Panc1 (cell line): ENCODE measurements around the gene POLE. TPM values are rescaled to one million over a fixed set of nuclear protein-coding genes. Genes with fewer than 3 reads are reported as not detected.
A peak's percentile ranks its signal among the peaks of the same experiment; 100 is the strongest.

Experiments used
- ATAC-seq: fragments of 200-7000 bp; cut with Tn5 transposase; 2 replicates; pipeline ENCODE4 v1.9.1; 2020; ENCODE audit warnings: mild to moderate bottlenecking, moderate library complexity
- BruUV-seq: library from RNA; stranded (reverse); fragments of 400-500 nt; replicated peaks from 2 replicates; lab custom pipeline; 2021; lab: Mats Ljungman, UMichigan
- CTCF ChIA-PET: fragments of 300-600 bp; sonication (Branson Sonifier 250); formaldehyde crosslinking; loops from one replicate; lab custom pipeline; 2022; ENCODE audit warnings: antibody characterized with exemption; lab: Charles Lee
- POLR2A ChIA-PET: fragments of 300-600 bp; sonication (Branson Sonifier 250); formaldehyde crosslinking; loops from one replicate; lab custom pipeline; 2022; ENCODE audit warnings: antibody characterized with exemption; lab: Charles Lee
- DNase-seq: peaks from one replicate; pipeline ENCODE4 v3.0.0-alpha.2; 2010; ENCODE audit warnings: low read depth, low spot score
- H3K27ac ChIP-seq: 2 replicates; pipeline ENCODE4 v1.5.1; 2011; ENCODE audit warnings: mild to moderate bottlenecking, low read length, inconsistent platforms
- H3K27me3 ChIP-seq: fragments of 200-500 bp; sonication (Bioruptor generic); 2 replicates; pipeline ENCODE4 v1.6.0; 2014; ENCODE audit warnings: low read length, inconsistent platforms; ENCODE audit not compliant: control insufficient read depth, insufficient read depth
- H3K36me3 ChIP-seq: fragments of 200-500 bp; sonication (Bioruptor generic); 2 replicates; pipeline ENCODE4 v1.5.1; 2014; ENCODE audit warnings: inconsistent platforms, mild to moderate bottlenecking, low read length, moderate library complexity; ENCODE audit not compliant: control insufficient read depth, insufficient read depth
- H3K4me1 ChIP-seq: 2 replicates; pipeline ENCODE4 v1.5.1; 2011; ENCODE audit warnings: inconsistent platforms, mild to moderate bottlenecking, low read length, moderate library complexity; ENCODE audit not compliant: control insufficient read depth, insufficient read depth
- H3K4me3 ChIP-seq, 2 experiments: 2 replicates each; pipeline ENCODE4 v1.5.1; 2011 to 2012; ENCODE audit warnings: low read depth in 2 of 2, low read length in 2 of 2, mild to moderate bottlenecking in 2 of 2, inconsistent platforms in 1 of 2, moderate library complexity in 1 of 2
- H3K9me3 ChIP-seq: fragments of 200-500 bp; sonication (Bioruptor generic); 2 replicates; pipeline ENCODE4 v1.5.1; 2014; ENCODE audit warnings: low read depth, mild to moderate bottlenecking, inconsistent platforms, low read length, moderate library complexity; ENCODE audit not compliant: control insufficient read depth, insufficient read depth
- POLR2AphosphoS5 ChIP-seq: IDR thresholded peaks from 2 replicates; pipeline ENCODE4 v1.6.1; 2012; ENCODE audit warnings: mild to moderate bottlenecking, low read depth, low read length, moderate library complexity
- SIN3A ChIP-seq: IDR thresholded peaks from 2 replicates; pipeline ENCODE4 v1.6.1; 2012; ENCODE audit warnings: low read depth, mild to moderate bottlenecking, low read length, moderate library complexity, borderline replicate concordance; ENCODE audit not compliant: insufficient read depth
- TCF7L2 ChIP-seq: IDR thresholded peaks from 2 replicates; pipeline ENCODE4 v1.6.1; 2011; ENCODE audit warnings: mild to moderate bottlenecking, low read depth, low read length, inconsistent platforms
- in situ Hi-C: cut with HindIII; loops from 2 replicates; pipeline ENCODE4 v1.10.0; 2016; ENCODE audit warnings: low sequenced_read_pairs, low pct_unique_long_range_greater_than_20kb
- intact Hi-C: fragments of 100-400 bp; cut with micrococcal nuclease; formaldehyde crosslinking; loops from one replicate; pipeline ENCODE4 v1.10.0; 2022; ENCODE audit not compliant: unreplicated experiment
- total RNA-seq: library from RNA; stranded (reverse); gene quantifications from one replicate; pipeline ENCODE4 v1.2.1, GENCODE V29; 2021; ENCODE audit not compliant: unreplicated experiment
- TF ChIP-seq, protein P1 (sequence below), 2 experiments: IDR thresholded peaks; 2 replicates each; pipeline ENCODE4 v1.6.1; 2011 to 2012; ENCODE audit warnings: low read depth in 2 of 2, control low read depth in 1 of 2, low read length in 1 of 2, mild to moderate bottlenecking in 1 of 2, moderate library complexity in 1 of 2; ENCODE audit not compliant: insufficient read depth in 1 of 2
- TF ChIP-seq, protein P2 (sequence below): fragments of 450-650 bp; IDR thresholded peaks from 2 replicates; pipeline ENCODE4 v1.5.1; 2017; ENCODE audit warnings: mild to moderate bottlenecking

Gene POLE
- total RNA-seq, 1 experiment from 2014 or later: 112 TPM

GRCh38 chr12:132664206-132665148 is 22.7 kb downstream of the POLE start:
- H3K4me3 ChIP-seq: no peak overlapping the region
- ChIA-PET POLR2A (no interaction called here), CTCF (no interaction called here)
- H3K27me3 ChIP-seq: no peaks in the 10 kb centered on the region
- no peak for TF ChIP-seq POLR2AphosphoS5
- no peak for TF ChIP-seq SIN3A
- TF ChIP-seq, protein P1, sequence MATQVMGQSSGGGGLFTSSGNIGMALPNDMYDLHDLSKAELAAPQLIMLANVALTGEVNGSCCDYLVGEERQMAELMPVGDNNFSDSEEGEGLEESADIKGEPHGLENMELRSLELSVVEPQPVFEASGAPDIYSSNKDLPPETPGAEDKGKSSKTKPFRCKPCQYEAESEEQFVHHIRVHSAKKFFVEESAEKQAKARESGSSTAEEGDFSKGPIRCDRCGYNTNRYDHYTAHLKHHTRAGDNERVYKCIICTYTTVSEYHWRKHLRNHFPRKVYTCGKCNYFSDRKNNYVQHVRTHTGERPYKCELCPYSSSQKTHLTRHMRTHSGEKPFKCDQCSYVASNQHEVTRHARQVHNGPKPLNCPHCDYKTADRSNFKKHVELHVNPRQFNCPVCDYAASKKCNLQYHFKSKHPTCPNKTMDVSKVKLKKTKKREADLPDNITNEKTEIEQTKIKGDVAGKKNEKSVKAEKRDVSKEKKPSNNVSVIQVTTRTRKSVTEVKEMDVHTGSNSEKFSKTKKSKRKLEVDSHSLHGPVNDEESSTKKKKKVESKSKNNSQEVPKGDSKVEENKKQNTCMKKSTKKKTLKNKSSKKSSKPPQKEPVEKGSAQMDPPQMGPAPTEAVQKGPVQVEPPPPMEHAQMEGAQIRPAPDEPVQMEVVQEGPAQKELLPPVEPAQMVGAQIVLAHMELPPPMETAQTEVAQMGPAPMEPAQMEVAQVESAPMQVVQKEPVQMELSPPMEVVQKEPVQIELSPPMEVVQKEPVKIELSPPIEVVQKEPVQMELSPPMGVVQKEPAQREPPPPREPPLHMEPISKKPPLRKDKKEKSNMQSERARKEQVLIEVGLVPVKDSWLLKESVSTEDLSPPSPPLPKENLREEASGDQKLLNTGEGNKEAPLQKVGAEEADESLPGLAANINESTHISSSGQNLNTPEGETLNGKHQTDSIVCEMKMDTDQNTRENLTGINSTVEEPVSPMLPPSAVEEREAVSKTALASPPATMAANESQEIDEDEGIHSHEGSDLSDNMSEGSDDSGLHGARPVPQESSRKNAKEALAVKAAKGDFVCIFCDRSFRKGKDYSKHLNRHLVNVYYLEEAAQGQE (IDR thresholded peaks at IDR 0.05; ENCODE audit: insufficient read depth in 1 of 2, low read depth in 2 of 2, low read length in 1 of 2): no peak
- TF ChIP-seq TCF7L2: no peak
- in situ Hi-C loops: no loop called here
- H3K36me3 ChIP-seq: peaks cover 27% of the 10 kb centered on the region
- BruUV-seq: no TSS peak
- intact Hi-C loops: no loop called here
- DNase-seq: no peak
- no peak overlapping the region for H3K27ac ChIP-seq
- H3K4me1 ChIP-seq: no peaks in the 10 kb centered on the region
- 0 out of 2 replicates have a peak, but pooled peaks have one; percentile 19 for ATAC-seq
- no peaks in the 10 kb centered on the region for H3K9me3 ChIP-seq

- Histone ChIP-seq H3K4me3 (no peak overlapping the region), H3K36me3 (peaks cover 32% of the 10 kb centered on the region), H3K27ac (no peak overlapping the region), H3K4me1 (no peaks in the 10 kb centered on the region), H3K27me3 (no peaks in the 10 kb centered on the region), H3K9me3 (no peaks in the 10 kb centered on the region)
- ChIA-PET CTCF (no interaction called here), POLR2A (no interaction called here)
- DNase-seq (no peak), ATAC-seq (no peak)
- TF ChIP-seq, protein P1 (IDR thresholded peaks at IDR 0.05; ENCODE audit: insufficient read depth in 1 of 2, low read depth in 2 of 2, low read length in 1 of 2): no peak
- TF ChIP-seq, protein P2, sequence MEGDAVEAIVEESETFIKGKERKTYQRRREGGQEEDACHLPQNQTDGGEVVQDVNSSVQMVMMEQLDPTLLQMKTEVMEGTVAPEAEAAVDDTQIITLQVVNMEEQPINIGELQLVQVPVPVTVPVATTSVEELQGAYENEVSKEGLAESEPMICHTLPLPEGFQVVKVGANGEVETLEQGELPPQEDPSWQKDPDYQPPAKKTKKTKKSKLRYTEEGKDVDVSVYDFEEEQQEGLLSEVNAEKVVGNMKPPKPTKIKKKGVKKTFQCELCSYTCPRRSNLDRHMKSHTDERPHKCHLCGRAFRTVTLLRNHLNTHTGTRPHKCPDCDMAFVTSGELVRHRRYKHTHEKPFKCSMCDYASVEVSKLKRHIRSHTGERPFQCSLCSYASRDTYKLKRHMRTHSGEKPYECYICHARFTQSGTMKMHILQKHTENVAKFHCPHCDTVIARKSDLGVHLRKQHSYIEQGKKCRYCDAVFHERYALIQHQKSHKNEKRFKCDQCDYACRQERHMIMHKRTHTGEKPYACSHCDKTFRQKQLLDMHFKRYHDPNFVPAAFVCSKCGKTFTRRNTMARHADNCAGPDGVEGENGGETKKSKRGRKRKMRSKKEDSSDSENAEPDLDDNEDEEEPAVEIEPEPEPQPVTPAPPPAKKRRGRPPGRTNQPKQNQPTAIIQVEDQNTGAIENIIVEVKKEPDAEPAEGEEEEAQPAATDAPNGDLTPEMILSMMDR: no peak
- TF ChIP-seq SIN3A (no peak), POLR2AphosphoS5 (no peak), TCF7L2 (no peak)
- in situ Hi-C loops (no loop called here), intact Hi-C loops (no loop called here)
- BruUV-seq: no TSS peak
Observed at GRCh38 chr12:132662901-132663755, 24.0 kb downstream of the POLE start.
